SK-N-SH (cell line): ENCODE data around the gene TMCO4. TPM values are rescaled to one million over a fixed set of nuclear protein-coding genes. Genes with fewer than 3 reads are reported as not detected.
"Not testable (repeated sequence)": the region's sequence is repeated elsewhere in the genome, so short reads cannot be mapped to it uniquely, and the experiment has no call there.

Experiments
- CTCF ChIA-PET: fragments of 300-600, 350-600 bp; formaldehyde crosslinking; extraction: SDS; loops from one replicate; lab custom pipeline; 2021; lab: Yijun Ruan, JAX
- POLR2A ChIA-PET: fragments of 350-600 bp; sonication (Branson Sonifier 250); formaldehyde crosslinking; extraction: SDS; loops from one replicate; lab custom pipeline; 2020; ENCODE audit warnings: antibody characterized with exemption, inconsistent platforms; lab: Yijun Ruan, JAX
- DNase-seq: peaks from one replicate; pipeline ENCODE4 v3.0.0; 2012
- H2AFZ ChIP-seq: fragments of 200-600 bp; sonication (generic); 2 replicates; pipeline ENCODE4 v1.8.1; 2016; ENCODE audit warnings: antibody characterized with exemption, mild to moderate bottlenecking, low read depth
- H3F3A ChIP-seq: fragments of 200-600 bp; sonication (generic); replicated peaks from 2 replicates; pipeline ENCODE3; 2016; ENCODE audit warnings: antibody characterized with exemption, mild to moderate bottlenecking; ENCODE audit not compliant: insufficient read depth
- H3K27ac ChIP-seq, 2 experiments: fragments of 200-500 bp in 1 of 2; fragments of 200-600 bp in 1 of 2; sonication (Bioruptor generic) in 1 of 2; sonication (generic), shearing (Covaris generic) in 1 of 2; 2 replicates each; pipeline versions ENCODE4 v1.5.1 to v1.6.1; 2014 to 2016; ENCODE audit warnings: low read depth in 2 of 2, inconsistent platforms in 1 of 2, low read length in 1 of 2, mild to moderate bottlenecking in 1 of 2, mixed read lengths in 1 of 2
- H3K27me3 ChIP-seq: fragments of 200-600 bp; sonication (generic), shearing (Covaris generic); 2 replicates; pipeline ENCODE4 v1.6.1; 2016; ENCODE audit warnings: mixed run types; ENCODE audit not compliant: insufficient read depth
- H3K36me3 ChIP-seq, 2 experiments: fragments of 200-500 bp in 1 of 2; fragments of 200-600 bp in 1 of 2; sonication (Bioruptor generic) in 1 of 2; sonication (generic) in 1 of 2; replicated peaks in 1 of 2; 2 replicates each; pipeline versions ENCODE3 to v1.5.1; 2014 to 2016; ENCODE audit warnings: low read length in 1 of 2, mild to moderate bottlenecking in 1 of 2; ENCODE audit not compliant: insufficient read depth in 2 of 2, control insufficient read depth in 1 of 2
- H3K4me1 ChIP-seq, 2 experiments: fragments of 200-500 bp in 1 of 2; fragments of 200-600 bp in 1 of 2; sonication (Bioruptor generic) in 1 of 2; sonication (generic), shearing (Covaris generic) in 1 of 2; 2 replicates each; pipeline versions ENCODE4 v1.5.1 to v1.6.1; 2014 to 2016; ENCODE audit warnings: low read depth in 1 of 2, low read length in 1 of 2, mixed run types in 1 of 2; ENCODE audit not compliant: insufficient read depth in 2 of 2, control insufficient read depth in 1 of 2
- H3K4me2 ChIP-seq: fragments of 200-600 bp; sonication (generic), shearing (Covaris generic); 2 replicates; pipeline ENCODE4 v1.6.1; 2017; ENCODE audit warnings: mixed run types
- H3K4me3 ChIP-seq, 2 experiments: fragments of 200-500 bp in 1 of 2; fragments of 200-600 bp in 1 of 2; sonication (Bioruptor generic) in 1 of 2; sonication (generic), shearing (Covaris generic) in 1 of 2; 2 replicates each; pipeline versions ENCODE4 v1.5.1 to v1.8.1; 2014 to 2016; ENCODE audit warnings: low read depth in 2 of 2, inconsistent platforms in 1 of 2, low read length in 1 of 2, mild to moderate bottlenecking in 1 of 2, mixed read lengths in 1 of 2, moderate library complexity in 1 of 2
- H3K79me2 ChIP-seq: fragments of 200-600 bp; sonication (generic); 2 replicates; pipeline ENCODE4 v1.8.1; 2017; ENCODE audit warnings: mild to moderate bottlenecking; ENCODE audit not compliant: insufficient read depth
- H3K9ac ChIP-seq: fragments of 200-600 bp; sonication (generic); 2 replicates; pipeline ENCODE4 v1.6.1; 2017; ENCODE audit warnings: mixed run types
- H3K9me2 ChIP-seq: fragments of 200-600 bp; sonication (generic); 2 replicates; pipeline ENCODE4 v1.6.1; 2017; ENCODE audit warnings: mixed run types
- H3K9me3 ChIP-seq: fragments of 200-600 bp; sonication (generic); 2 replicates; pipeline ENCODE4 v1.6.1; 2017; ENCODE audit warnings: mixed run types, mild to moderate bottlenecking, moderate library complexity
- H4K20me1 ChIP-seq: fragments of 200-600 bp; sonication (generic); 2 replicates; pipeline ENCODE4 v1.6.1; 2017; ENCODE audit warnings: mild to moderate bottlenecking, mixed run types; ENCODE audit not compliant: insufficient read depth
- CHD2 ChIP-seq: fragments of 150-350 bp; IDR thresholded peaks from 2 replicates; pipeline ENCODE4 v1.6.1; 2018; ENCODE audit warnings: low read length; ENCODE audit not compliant: partially characterized antibody
- GABPA ChIP-seq: IDR thresholded peaks from 2 replicates; pipeline ENCODE4 v1.4.0; 2012; ENCODE audit warnings: low read depth, mild to moderate bottlenecking
- MEF2A ChIP-seq: IDR thresholded peaks from 2 replicates; pipeline ENCODE4 v1.4.0; 2012; ENCODE audit warnings: low read depth, borderline replicate concordance
- POLR2AphosphoS5 ChIP-seq: IDR thresholded peaks from 2 replicates; pipeline ENCODE4 v1.6.1; 2012; ENCODE audit warnings: low read depth, low read length
- RCOR1 ChIP-seq: fragments of 150-350 bp; IDR thresholded peaks from 2 replicates; pipeline ENCODE4 v1.6.1; 2017; ENCODE audit warnings: antibody characterized with exemption, low read length
- RXRA ChIP-seq: IDR thresholded peaks from 2 replicates; pipeline ENCODE4 v1.4.0; 2012; ENCODE audit warnings: low read depth, mild to moderate bottlenecking, borderline replicate concordance
- YY1 ChIP-seq: IDR thresholded peaks from 2 replicates; pipeline ENCODE4 v1.4.0; 2012; ENCODE audit warnings: low read depth, mild to moderate bottlenecking
- WGBS: methylation state at CpG from one replicate; pipeline ENCODE4 v1.1.6; 2017; ENCODE audit warnings: low lambda C conversion rate; 5-methylcytosine and 5-hydroxymethylcytosine counted together
- polyA plus RNA-seq, 3 experiments: library from polyadenylated mRNA; depleted of rRNA; stranded (reverse); fragments of >200 nt; gene quantifications; 2 replicates each; pipeline ENCODE4 v1.2.3, GENCODE V29; 2012
- TF ChIP-seq, protein P1 (sequence below): IDR thresholded peaks from 2 replicates; pipeline ENCODE4 v1.4.0; 2012; ENCODE audit warnings: low read depth, borderline replicate concordance
- TF ChIP-seq, protein P2 (sequence below): fragments of 200-600 bp; sonication (generic); IDR thresholded peaks from 2 replicates; pipeline ENCODE4 v1.6.1; 2017; ENCODE audit warnings: antibody characterized with exemption, mild to moderate bottlenecking, moderate library complexity
- TF ChIP-seq, protein P3 (sequence below): IDR thresholded peaks from 2 replicates; pipeline ENCODE4 v1.6.1; 2012; ENCODE audit warnings: mild to moderate bottlenecking, low read depth, low read length, moderate library complexity
- TF ChIP-seq, protein P4 (sequence below): IDR thresholded peaks from 2 replicates; pipeline ENCODE4 v1.4.0; 2012; ENCODE audit warnings: low read depth

The TMCO4 gene
- polyA plus RNA-seq, 1 of the 3 experiments (the other 2 are of a cell fraction): 4.2 TPM

DNA sequence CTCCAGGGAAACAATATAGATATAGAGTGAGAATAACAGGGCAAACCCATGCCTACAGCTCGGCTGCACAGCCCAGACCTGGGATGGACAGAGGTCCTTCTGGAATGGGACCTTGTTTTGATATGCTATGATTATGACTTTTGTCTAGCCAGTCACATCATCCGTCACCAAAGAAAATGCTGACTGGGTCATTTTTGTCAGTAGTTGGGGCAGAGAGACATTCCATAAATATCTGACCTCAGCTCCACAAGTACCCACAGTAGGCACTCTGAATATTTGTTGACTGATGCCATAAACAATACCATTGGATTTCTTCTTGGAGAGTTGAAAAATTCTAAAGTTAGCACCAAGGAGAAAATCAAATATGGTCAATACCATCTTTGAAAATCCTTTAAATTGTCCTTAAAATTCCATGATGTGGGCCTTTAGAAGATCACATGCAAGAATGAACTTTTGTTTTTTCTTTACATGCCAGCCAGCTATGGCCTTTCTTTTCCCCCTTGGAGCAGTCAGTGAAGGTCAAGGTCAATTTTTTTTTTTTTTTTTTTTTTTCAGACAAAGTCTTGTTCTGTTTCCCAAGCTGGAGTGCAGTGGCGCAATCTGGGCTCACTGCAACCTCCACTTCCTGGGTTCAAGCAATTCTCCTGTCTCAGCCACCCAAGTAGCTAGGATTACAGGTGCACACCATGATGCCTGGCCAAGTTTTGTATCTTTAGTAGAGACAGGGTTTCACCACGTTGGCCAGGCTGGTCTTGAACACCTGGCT is 7.3 kb downstream of the TMCO4 start:
- DNase-seq: no peak
- Histone ChIP-seq H3K9ac (no peak overlapping the region), H3K9me2 (no peaks in the 10 kb centered on the region), H3K4me3 (no peak overlapping the region), H3K27ac (no peak overlapping the region), H2AFZ (no peak overlapping the region), H3K4me1 (no peaks in the 10 kb centered on the region), H3K4me2 (no peak overlapping the region), H3K79me2 (no peaks in the 10 kb centered on the region)
- POLR2A ChIA-PET: no interaction called here
- no peak for TF ChIP-seq CHD2
- no peak for TF ChIP-seq RXRA
- no peak for TF ChIP-seq GABPA
- TF ChIP-seq, protein P1, sequence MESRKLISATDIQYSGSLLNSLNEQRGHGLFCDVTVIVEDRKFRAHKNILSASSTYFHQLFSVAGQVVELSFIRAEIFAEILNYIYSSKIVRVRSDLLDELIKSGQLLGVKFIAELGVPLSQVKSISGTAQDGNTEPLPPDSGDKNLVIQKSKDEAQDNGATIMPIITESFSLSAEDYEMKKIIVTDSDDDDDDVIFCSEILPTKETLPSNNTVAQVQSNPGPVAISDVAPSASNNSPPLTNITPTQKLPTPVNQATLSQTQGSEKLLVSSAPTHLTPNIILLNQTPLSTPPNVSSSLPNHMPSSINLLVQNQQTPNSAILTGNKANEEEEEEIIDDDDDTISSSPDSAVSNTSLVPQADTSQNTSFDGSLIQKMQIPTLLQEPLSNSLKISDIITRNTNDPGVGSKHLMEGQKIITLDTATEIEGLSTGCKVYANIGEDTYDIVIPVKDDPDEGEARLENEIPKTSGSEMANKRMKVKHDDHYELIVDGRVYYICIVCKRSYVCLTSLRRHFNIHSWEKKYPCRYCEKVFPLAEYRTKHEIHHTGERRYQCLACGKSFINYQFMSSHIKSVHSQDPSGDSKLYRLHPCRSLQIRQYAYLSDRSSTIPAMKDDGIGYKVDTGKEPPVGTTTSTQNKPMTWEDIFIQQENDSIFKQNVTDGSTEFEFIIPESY: no peak
- TF ChIP-seq MEF2A: no peak
- TF ChIP-seq YY1: no peak
- TF ChIP-seq, protein P2, sequence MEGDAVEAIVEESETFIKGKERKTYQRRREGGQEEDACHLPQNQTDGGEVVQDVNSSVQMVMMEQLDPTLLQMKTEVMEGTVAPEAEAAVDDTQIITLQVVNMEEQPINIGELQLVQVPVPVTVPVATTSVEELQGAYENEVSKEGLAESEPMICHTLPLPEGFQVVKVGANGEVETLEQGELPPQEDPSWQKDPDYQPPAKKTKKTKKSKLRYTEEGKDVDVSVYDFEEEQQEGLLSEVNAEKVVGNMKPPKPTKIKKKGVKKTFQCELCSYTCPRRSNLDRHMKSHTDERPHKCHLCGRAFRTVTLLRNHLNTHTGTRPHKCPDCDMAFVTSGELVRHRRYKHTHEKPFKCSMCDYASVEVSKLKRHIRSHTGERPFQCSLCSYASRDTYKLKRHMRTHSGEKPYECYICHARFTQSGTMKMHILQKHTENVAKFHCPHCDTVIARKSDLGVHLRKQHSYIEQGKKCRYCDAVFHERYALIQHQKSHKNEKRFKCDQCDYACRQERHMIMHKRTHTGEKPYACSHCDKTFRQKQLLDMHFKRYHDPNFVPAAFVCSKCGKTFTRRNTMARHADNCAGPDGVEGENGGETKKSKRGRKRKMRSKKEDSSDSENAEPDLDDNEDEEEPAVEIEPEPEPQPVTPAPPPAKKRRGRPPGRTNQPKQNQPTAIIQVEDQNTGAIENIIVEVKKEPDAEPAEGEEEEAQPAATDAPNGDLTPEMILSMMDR: no peak
- TF ChIP-seq, protein P3, sequence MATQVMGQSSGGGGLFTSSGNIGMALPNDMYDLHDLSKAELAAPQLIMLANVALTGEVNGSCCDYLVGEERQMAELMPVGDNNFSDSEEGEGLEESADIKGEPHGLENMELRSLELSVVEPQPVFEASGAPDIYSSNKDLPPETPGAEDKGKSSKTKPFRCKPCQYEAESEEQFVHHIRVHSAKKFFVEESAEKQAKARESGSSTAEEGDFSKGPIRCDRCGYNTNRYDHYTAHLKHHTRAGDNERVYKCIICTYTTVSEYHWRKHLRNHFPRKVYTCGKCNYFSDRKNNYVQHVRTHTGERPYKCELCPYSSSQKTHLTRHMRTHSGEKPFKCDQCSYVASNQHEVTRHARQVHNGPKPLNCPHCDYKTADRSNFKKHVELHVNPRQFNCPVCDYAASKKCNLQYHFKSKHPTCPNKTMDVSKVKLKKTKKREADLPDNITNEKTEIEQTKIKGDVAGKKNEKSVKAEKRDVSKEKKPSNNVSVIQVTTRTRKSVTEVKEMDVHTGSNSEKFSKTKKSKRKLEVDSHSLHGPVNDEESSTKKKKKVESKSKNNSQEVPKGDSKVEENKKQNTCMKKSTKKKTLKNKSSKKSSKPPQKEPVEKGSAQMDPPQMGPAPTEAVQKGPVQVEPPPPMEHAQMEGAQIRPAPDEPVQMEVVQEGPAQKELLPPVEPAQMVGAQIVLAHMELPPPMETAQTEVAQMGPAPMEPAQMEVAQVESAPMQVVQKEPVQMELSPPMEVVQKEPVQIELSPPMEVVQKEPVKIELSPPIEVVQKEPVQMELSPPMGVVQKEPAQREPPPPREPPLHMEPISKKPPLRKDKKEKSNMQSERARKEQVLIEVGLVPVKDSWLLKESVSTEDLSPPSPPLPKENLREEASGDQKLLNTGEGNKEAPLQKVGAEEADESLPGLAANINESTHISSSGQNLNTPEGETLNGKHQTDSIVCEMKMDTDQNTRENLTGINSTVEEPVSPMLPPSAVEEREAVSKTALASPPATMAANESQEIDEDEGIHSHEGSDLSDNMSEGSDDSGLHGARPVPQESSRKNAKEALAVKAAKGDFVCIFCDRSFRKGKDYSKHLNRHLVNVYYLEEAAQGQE: no peak
- TF ChIP-seq, protein P4, sequence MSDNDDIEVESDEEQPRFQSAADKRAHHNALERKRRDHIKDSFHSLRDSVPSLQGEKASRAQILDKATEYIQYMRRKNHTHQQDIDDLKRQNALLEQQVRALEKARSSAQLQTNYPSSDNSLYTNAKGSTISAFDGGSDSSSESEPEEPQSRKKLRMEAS: no peak
- no peak for TF ChIP-seq RCOR1
- no peak for TF ChIP-seq POLR2AphosphoS5
- TF ChIP-seq, all 33 proteins: peak for 0
- no peaks in the 10 kb centered on the region for H3K9me3 ChIP-seq
- no peaks in the 10 kb centered on the region for H3K27me3 ChIP-seq
- H4K20me1 ChIP-seq: no peaks in the 10 kb centered on the region
- no peaks in the 10 kb centered on the region for H3K36me3 ChIP-seq
- CTCF ChIA-PET: interaction anchor here (1.1 to 2.2 kb wide), 2 partner anchors 30 to 77 kb away, joined by 4 to 8 read pairs; no protein-coding TSS in a partner anchor
- 100% methylated on average over 4 of the region's 4 CpGs for WGBS
- no peaks in the 10 kb centered on the region for H3F3A ChIP-seq

DNA sequence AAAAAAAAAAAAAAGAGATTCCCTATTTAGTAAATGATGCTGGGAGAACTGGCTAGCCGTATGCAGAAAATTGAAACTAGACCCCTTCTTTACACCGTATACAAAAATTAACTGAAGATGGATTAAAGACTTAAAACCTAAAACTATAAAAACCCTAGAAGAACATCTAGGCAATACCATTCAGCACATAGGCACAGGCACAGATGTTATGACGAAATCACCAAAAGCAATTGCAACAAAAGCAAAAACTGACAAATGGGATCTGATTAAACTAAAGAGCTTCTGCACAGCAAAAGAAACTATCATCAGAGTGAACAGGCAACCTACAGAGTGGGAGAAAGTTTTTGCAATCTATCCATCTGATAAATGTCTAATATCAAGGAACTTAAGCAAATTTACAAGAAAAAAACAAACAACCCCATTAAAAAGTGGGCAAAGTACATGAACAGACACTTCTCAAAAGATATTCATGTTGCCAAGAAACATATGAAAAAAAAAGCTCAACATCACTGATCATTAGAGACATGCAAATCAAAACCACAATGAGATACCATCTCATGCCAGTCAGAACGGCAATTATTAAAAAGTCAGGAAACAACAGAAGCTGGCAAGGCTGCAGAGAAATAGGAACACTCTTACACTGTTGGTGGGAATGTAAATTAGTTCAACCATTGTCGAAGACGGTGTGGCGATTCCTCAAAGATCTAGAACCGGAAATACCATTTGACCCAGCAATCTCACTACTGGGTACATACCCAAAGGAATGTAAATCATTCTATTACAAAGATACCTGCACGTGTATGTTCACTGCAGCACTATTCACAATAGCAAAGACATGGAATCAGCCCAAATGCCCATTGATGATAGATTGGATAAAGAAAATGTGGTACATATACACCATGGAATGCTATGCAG is 9.4 kb downstream of the TMCO4 start:
- H3K4me3 ChIP-seq, POLR2A ChIA-PET, H3K4me2 ChIP-seq, H3K27me3 ChIP-seq, DNase-seq, H3F3A ChIP-seq, H4K20me1 ChIP-seq, H3K9me3 ChIP-seq, H3K36me3 ChIP-seq, H3K79me2 ChIP-seq, H2AFZ ChIP-seq, H3K4me1 ChIP-seq, H3K27ac ChIP-seq, H3K9me2 ChIP-seq, H3K9ac ChIP-seq: not testable (repeated sequence)
- CTCF ChIA-PET: interaction anchor here (0.8 to 1.3 kb wide), 2 partner anchors 8 to 84 kb away, joined by 3 read pairs; no protein-coding TSS in a partner anchor
- 94% methylated on average over 9 of the region's 9 CpGs for WGBS
